ENCODE measurements around the gene GRIP2.

Gene GRIP2

GRCh38 chr3:14490255-14490654, 49.9 kb downstream of the GRIP2 start:
- H3K9ac ChIP-seq: no peak overlapping the region
- H3K27me3 ChIP-seq (ENCODE audit: control insufficient read depth, insufficient read depth, low read length): no peaks in the 10 kb centered on the region
- H3K79me2 ChIP-seq: no peaks in the 10 kb centered on the region
- no peak overlapping the region for H2AFZ ChIP-seq
- no peak overlapping the region for H3K27ac ChIP-seq
- no peak for TF ChIP-seq CTCF (IDR thresholded peaks at IDR 0.05)
- no peak overlapping the region for H3K4me3 ChIP-seq (ENCODE audit: low read depth, low read length)
- H3K36me3 ChIP-seq (ENCODE audit: control insufficient read depth, insufficient read depth, low read length): no peaks in the 10 kb centered on the region
- no peak overlapping the region for H3K4me2 ChIP-seq (ENCODE audit: low read length)
- no peaks in the 10 kb centered on the region for H3K4me1 ChIP-seq
- H3K9me3 ChIP-seq (ENCODE audit: control insufficient read depth, low read length): no peaks in the 10 kb centered on the region

- Histone ChIP-seq H3K4me3 (ENCODE audit: low read depth, low read length) (no peak overlapping the region), H3K27ac (no peak overlapping the region), H2AFZ (no peak overlapping the region), H3K27me3 (ENCODE audit: control insufficient read depth, insufficient read depth, low read length) (no peaks in the 10 kb centered on the region), H3K9ac (no peak overlapping the region), H3K36me3 (ENCODE audit: control insufficient read depth, insufficient read depth, low read length) (no peaks in the 10 kb centered on the region), H3K4me2 (ENCODE audit: low read length) (no peak overlapping the region), H3K79me2 (no peaks in the 10 kb centered on the region), H3K4me1 (no peaks in the 10 kb centered on the region), H3K9me3 (ENCODE audit: control insufficient read depth, low read length) (no peaks in the 10 kb centered on the region)
- TF ChIP-seq CTCF (IDR thresholded peaks at IDR 0.05): no peak
Measured at GRCh38 chr3:14489641-14490040, 50.5 kb downstream of the GRIP2 start.

GRCh38 chr3:14488286-14489041, 51.7 kb downstream of the GRIP2 start:
- Histone ChIP-seq H3K79me2 (no peaks in the 10 kb centered on the region), H3K27me3 (ENCODE audit: control insufficient read depth, insufficient read depth, low read length) (no peaks in the 10 kb centered on the region), H3K4me3 (ENCODE audit: low read depth, low read length) (no peak overlapping the region), H3K36me3 (ENCODE audit: control insufficient read depth, insufficient read depth, low read length) (no peaks in the 10 kb centered on the region), H3K27ac (no peak overlapping the region), H3K9me3 (ENCODE audit: control insufficient read depth, low read length) (no peaks in the 10 kb centered on the region), H2AFZ (no peak overlapping the region), H3K4me2 (ENCODE audit: low read length) (no peak overlapping the region), H3K4me1 (no peaks in the 10 kb centered on the region), H3K9ac (no peak overlapping the region)
- no peak for TF ChIP-seq CTCF (IDR thresholded peaks at IDR 0.05)

- no peak for TF ChIP-seq CTCF (IDR thresholded peaks at IDR 0.05)
- Histone ChIP-seq H3K4me3 (ENCODE audit: low read depth, low read length) (no peak overlapping the region), H3K4me2 (ENCODE audit: low read length) (no peak overlapping the region), H3K27ac (no peak overlapping the region), H3K9ac (no peak overlapping the region), H3K4me1 (no peaks in the 10 kb centered on the region), H3K79me2 (no peaks in the 10 kb centered on the region), H3K9me3 (ENCODE audit: control insufficient read depth, low read length) (no peaks in the 10 kb centered on the region), H3K36me3 (ENCODE audit: control insufficient read depth, insufficient read depth, low read length) (no peaks in the 10 kb centered on the region), H2AFZ (no peak overlapping the region), H3K27me3 (ENCODE audit: control insufficient read depth, insufficient read depth, low read length) (no peaks in the 10 kb centered on the region)
Measured at GRCh38 chr3:14487821-14488220, 52.3 kb downstream of the GRIP2 start.

GRCh38 chr3:14487086-14487485, 53.1 kb downstream of the GRIP2 start:
- no peak overlapping the region for H3K27ac ChIP-seq
- no peaks in the 10 kb centered on the region for H3K9me3 ChIP-seq (ENCODE audit: control insufficient read depth, low read length)
- no peak overlapping the region for H3K9ac ChIP-seq
- H3K79me2 ChIP-seq: no peaks in the 10 kb centered on the region
- H3K4me1 ChIP-seq: no peaks in the 10 kb centered on the region
- no peak overlapping the region for H3K4me2 ChIP-seq (ENCODE audit: low read length)
- H3K4me3 ChIP-seq (ENCODE audit: low read depth, low read length): no peak overlapping the region
- no peak overlapping the region for H2AFZ ChIP-seq
- no peaks in the 10 kb centered on the region for H3K27me3 ChIP-seq (ENCODE audit: control insufficient read depth, insufficient read depth, low read length)
- H3K36me3 ChIP-seq (ENCODE audit: control insufficient read depth, insufficient read depth, low read length): no peaks in the 10 kb centered on the region
- TF ChIP-seq CTCF (IDR thresholded peaks at IDR 0.05): no peak
